Caki2 (cell line): ENCODE measurements around the gene RALB. TPM values are rescaled to one million over a fixed set of nuclear protein-coding genes. Genes with fewer than 3 reads are reported as not detected.

Source experiments
- DNase-seq: peaks from one replicate; pipeline ENCODE4 v3.0.0-alpha.2; 2015; ENCODE audit warnings: low read depth
- in situ Hi-C: cut with HindIII; loops from 2 replicates; pipeline ENCODE4 v1.10.0; 2016; ENCODE audit warnings: low sequenced_read_pairs, low pct_unique_long_range_greater_than_20kb, mixed read lengths
- total RNA-seq: library from RNA; depleted of rRNA; stranded (reverse); fragments of >200 nt; shearing (Covaris generic); gene quantifications from 2 replicates; pipeline ENCODE4 v1.2.3, GENCODE V29; 2014; ENCODE audit warnings: low replicate concordance

The RALB gene
- total RNA-seq, 1 experiment from 2014 or later, result 116 TPM

GRCh38 chr2:120278901-120279300, 26.2 kb downstream of the RALB start:
- no peak for DNase-seq
- in situ Hi-C loops, result no loop called here

DNA sequence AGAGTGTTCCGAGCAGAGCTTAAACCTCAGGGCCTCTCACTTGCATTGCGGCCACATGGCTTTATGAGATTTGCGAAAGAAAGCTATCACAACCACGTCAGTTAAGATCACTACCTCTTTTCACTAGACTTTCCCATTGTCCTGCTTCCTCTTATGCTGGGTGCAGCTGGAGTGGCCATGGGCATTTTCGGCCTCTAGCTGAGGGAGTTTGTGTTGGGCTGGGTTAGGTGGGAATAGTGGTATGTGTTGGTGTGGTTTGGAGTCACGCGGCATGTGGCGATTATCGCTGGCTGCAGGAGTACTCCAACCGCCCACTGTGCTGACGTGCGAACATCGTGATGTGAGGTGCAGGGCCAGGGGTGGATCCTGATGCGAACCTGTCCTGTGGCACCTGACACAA, 27.1 kb downstream of the RALB start:
- DNase-seq, result no peak
- in situ Hi-C loops, result no loop called here

GRCh38 chr2:120283649-120284048, 31.0 kb downstream of the RALB start:
- DNase-seq, result peak; percentile 50
- in situ Hi-C loops, result no loop called here

- in situ Hi-C loops, result no loop called here
- no peak for DNase-seq
Measured at GRCh38 chr2:120285056-120285455, 32.4 kb downstream of the RALB start.

- peak; percentile 91 for DNase-seq
Measured at GRCh38 chr2:120287183-120288015, 34.7 kb downstream of the RALB start.

GRCh38 chr2:120288016-120288373, 35.3 kb downstream of the RALB start:
- DNase-seq, result no peak
- in situ Hi-C loops, result no loop called here

More at GRCh38 chr2:120287183-120288015, 34.7 kb downstream of the RALB start:
- in situ Hi-C loops, result no loop called here

DNA sequence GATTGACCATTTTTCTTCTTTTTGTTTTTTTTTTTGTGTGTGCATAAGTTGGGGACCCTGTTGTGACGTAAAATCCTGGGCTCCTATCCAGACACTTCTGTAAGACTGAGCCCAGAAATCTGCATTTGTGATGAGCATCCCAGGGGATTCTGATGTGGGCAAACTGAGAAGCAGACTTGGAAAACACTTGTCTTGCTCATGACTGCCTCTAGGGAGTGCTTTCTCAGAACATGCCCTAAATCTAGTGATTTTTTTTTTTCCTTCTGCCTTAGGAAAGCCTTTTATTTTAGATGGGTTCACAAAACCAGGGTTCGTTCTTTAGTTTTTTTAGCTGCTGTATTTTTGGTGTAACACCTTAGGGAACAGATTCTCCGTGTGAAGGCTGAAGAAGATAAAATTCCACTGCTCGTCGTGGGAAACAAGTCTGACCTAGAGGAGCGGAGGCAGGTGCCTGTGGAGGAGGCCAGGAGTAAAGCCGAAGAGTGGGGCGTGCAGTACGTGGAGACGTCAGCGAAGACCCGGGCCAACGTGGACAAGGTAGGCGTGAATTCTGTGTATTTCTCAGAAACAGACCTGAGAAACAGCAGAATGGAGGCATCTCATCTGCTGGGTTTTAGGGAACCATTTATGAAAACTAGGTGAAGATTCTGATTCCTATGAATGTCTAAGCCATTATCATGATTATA, 36.7 kb downstream of the RALB start:
- in situ Hi-C loops, result no loop called here

DNA sequence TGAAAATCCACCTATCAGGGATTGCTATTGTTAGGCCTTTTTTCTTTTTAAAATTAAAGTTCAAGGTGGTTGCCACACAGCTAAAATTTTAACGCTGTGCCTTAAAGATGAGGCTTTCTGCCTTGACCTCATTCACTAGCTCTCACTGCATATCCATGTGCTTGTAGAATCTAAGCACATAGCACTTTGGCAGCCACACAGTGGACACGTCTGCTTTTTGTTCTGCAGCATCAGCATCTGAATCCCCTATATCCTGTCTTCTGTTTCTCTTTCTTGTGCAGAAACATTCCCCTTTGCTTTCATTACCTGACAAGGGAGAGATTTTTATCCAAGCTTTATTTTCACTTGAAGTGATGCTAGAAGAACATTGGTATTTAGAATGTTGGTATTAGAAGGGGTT, 38.1 kb downstream of the RALB start:
- DNase-seq, result no peak
- in situ Hi-C loops, result no loop called here

More for the DNA sequence above, 36.7 kb downstream of the RALB start:
- no peak for DNase-seq

DNA sequence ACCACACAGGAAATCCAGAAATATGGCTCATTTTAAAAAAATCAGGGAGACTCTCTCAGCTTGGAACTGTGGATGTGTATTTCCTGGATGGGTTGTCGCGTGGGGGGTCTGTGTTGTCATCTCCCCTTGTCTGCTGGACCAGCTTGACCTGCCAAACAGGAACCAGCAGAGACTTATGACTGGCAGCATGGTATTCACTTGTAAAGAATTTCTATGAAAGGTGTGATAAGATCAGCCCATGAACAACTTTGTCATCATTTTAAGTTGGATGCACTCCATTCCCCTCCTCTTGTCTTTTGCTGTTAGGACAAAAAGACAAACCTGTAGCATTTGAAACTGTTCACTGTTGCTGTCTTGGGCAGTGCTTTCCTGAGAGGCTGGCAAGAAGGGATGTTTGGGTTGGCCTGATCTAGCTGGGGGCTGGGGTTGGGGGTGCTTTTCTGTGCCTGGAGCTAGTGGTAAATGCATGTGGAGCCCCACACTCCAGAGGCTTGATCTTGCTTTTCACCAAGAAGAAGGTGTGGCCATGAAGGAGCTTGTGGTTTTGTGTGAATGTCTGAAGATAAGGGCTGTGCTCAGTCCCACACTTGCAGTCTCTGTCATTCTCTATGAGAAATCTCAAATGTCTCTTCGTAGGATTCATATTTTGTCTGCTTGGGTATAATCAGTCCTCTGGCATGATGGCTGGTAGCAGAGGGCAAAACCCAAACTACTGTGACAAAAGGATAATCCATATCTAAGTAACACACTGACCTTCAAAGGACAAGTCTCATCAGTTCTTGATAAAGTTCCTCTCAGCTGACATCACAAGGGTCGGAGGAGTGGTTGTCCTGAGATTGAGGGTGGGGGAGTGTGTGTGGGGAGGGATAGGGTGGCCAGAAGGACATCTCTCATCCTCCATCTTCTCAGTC, 39.0 kb downstream of the RALB start:
- in situ Hi-C loops, result no loop called here
- no peak for DNase-seq

GRCh38 chr2:120293096-120294007, 40.7 kb downstream of the RALB start:
- DNase-seq, result no peak
- in situ Hi-C loops, result no loop called here

- in situ Hi-C loops, result no loop called here
- DNase-seq, result no peak
Measured at GRCh38 chr2:120294008-120294340, 41.3 kb downstream of the RALB start.

DNA sequence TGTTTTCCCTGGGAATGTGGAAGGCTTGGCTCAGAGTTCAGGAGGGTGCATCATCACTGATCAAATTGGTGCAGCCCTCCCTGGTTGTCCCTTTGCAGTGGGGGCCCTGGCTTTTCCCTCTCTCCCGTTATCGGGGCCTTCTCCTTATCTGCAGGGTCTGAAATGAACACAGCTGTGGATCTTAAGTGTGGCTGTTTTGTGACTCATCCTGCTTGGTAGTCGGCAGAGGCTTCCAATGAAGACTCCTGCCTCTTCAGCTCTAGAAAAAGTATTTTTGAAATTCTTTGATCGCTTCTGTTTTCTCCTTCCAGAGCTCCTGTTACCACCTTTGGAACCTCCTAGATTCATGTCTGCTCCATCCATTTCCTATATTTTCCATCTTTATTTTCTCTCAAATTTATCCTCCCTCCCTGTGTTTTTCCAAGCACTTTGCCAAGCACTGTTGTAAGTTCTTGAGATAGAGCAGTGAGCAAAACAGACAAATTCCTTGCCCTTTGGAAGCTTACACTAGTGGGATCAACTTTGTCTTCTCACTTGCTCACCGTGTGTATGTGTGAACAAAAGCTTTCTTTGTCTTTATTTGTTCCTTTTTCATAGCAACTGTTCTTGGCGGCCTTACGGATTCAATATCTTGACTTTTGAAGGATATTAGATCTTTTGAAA, 45.7 kb downstream of the RALB start:
- in situ Hi-C loops, result no loop called here
- DNase-seq, result no peak

DNA sequence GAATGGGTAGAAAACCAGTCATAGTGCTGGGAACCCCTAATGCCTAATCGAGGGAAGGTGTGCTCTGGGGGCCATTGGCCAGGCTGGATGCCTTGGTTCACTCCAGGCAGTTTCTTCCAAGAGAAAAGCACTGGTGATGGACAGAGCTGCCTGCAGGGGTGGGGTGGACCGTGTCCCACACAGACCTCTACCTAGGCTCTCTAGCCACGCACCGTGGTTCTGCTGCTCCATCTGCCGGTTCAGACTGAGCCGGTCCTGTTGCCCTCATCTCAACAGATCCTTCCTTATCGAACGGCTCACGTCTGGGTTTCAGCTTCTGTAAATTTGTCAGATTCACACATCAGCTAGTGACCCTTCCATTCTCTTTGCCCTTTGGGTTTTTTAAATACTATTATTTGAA, 46.4 kb downstream of the RALB start:
- no peak for DNase-seq
- in situ Hi-C loops, result no loop called here

DNA sequence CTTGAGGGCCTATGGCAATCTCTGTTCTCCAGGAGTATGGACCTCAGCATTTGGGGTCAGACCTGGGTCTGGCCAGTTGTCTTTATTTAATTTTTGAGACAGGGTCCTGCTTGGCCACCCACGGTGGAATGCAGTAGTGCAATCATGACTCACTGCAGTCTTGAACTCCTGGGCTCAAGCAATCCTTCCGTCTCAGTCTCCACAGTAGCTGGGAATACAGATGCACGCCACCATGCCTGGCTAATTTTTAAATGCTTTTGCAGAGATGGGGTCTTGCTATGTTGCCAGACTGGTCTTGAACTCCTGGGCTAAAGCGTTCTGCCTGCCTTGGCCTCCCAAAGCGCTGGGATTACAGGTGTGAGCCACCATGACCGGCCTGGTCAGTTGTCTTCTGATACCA, 46.9 kb downstream of the RALB start:
- no peak for DNase-seq
- in situ Hi-C loops, result no loop called here

DNA sequence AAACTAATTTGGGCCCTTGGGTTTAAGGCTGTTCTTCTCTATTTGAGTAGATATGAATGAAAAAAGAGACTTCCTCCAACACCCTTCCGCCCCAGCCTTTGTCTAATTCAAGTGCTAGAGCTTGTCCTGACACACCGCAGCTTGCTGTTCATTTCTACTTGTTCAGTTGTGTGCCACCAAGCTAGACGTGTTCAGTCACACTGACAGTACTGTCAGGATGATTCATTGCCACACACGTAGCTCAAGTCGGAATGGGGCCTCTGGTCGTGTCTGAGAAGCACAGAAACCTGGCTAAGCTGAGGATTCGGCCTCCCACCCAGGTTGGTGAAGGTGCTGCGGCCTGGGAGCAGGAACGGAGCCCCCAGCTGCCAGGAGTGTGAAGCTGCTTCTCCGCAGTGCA, 47.7 kb downstream of the RALB start:
- in situ Hi-C loops, result no loop called here
- no peak for DNase-seq

GRCh38 chr2:120301284-120301683, 48.6 kb downstream of the RALB start:
- DNase-seq, result no peak
- in situ Hi-C loops, result no loop called here

DNA sequence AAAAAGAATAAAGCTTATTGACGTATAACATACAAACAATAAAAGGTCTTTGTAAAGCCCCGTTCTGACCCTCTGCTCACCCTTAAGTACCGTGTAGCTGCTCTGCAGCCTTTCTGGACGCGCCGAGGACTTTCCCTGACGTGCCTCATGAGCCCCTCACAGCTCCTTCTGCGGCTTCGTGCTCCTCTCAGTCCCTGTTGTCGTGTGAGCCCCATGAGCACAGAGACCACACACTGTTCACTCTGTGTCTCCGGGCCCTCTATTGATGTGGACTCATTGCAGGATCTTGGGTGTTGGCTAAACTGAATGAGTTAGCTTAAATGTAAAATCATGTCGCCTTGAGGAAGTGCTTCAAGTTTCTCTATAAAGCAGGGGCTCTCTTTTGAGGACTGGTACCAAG, 49.6 kb downstream of the RALB start:
- in situ Hi-C loops, result no loop called here
- no peak for DNase-seq

DNA sequence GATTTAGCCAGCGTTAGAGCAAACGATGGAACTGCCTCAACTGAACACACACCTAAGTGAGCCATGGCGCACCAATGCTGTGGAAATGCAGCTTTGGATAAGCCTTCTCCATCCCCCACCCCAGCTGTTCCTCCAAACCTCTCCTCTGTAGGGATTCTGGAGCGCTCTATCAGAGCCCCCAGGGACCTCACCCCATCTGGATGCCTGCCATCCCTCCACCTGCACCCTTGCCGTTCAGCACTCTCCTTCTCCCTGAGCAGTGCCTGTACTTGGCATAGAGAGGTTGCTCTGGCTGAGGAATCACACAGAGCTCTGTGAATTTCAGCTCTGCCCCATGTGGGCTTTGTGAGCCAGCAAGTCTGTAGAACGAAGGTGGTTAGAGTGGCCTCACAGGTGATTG, 50.5 kb downstream of the RALB start:
- no peak for DNase-seq
- in situ Hi-C loops, result no loop called here
